ENCODE measurements around the gene OR7C1.
"Not testable (repeated sequence)": the region's sequence is repeated elsewhere in the genome, so short reads cannot be mapped to it uniquely, and the experiment has no call there.

The OR7C1 gene

DNA sequence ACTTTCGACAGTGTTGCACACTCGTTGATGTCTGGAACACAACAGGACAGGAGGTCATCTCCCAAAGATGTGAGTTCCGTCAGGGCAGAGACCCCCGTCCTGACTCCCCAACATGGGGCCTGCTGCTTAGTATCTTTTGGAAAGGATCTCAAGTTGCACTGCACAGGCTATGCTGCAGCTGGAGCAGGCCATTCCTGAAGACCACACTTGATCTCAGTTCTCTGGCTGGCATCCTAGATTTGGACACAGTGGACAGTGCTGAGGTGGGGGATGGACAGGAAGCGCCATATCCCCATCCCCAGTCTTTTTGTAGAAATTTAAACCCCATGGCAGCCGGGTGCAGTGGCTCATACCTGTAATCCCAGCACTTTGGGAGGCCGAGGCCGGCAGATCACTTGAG, 62.5 kb downstream of the OR7C1 start:
- Histone ChIP-seq H3K4me1 (no peaks in the 10 kb centered on the region), H3K27me3 (no peaks in the 10 kb centered on the region), H3K4me3 (ENCODE audit: low read depth, low read length) (no peak overlapping the region), H3K9me3 (no peaks in the 10 kb centered on the region), H3K36me3 (no peaks in the 10 kb centered on the region)
- DNase-seq: no peak
- TF ChIP-seq, protein P1, sequence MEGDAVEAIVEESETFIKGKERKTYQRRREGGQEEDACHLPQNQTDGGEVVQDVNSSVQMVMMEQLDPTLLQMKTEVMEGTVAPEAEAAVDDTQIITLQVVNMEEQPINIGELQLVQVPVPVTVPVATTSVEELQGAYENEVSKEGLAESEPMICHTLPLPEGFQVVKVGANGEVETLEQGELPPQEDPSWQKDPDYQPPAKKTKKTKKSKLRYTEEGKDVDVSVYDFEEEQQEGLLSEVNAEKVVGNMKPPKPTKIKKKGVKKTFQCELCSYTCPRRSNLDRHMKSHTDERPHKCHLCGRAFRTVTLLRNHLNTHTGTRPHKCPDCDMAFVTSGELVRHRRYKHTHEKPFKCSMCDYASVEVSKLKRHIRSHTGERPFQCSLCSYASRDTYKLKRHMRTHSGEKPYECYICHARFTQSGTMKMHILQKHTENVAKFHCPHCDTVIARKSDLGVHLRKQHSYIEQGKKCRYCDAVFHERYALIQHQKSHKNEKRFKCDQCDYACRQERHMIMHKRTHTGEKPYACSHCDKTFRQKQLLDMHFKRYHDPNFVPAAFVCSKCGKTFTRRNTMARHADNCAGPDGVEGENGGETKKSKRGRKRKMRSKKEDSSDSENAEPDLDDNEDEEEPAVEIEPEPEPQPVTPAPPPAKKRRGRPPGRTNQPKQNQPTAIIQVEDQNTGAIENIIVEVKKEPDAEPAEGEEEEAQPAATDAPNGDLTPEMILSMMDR (IDR thresholded peaks at IDR 0.05; ENCODE audit: low read depth, low read length): no peak

DNA sequence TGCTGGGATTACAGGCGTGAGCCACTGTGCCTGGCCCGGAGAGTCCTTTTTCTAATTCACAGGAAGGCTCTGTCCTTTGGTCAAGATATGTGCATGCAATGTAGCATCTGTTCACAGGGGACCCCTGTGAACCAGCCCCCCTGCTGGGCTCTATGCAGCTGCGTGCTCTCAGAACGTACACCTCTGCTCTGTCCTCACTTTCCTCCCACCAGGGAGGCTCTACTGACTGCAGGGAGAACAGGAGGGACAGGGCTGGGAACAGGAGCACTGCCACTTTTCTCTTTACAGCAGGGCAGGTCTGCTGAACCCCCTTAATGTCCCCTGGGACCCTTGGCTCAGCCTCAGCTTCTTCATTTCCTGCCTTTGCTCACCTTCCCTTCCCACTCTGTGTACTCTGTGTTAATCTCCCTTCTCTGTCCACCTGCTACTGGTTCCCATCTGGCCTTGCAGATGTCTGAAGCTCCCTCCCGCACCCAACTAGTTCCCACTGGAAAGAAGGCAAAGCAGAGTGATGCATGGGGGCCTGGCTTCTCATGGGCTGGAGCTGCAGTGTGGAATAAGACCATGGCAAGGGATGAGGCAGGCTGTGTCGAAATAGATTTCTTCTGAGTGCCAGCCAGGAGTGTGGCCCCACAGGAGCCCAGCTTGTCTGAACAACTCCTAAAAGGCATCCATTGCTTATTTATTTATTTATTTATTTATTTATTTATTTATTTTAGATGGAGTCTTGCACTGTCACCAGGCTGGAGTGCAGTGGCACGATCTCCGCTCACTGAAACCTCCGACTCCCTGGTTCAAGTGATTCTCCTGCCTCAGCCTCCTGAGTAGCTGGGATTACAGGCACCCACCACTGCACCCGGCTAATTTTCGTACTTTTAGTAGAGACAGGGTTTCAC, 63.8 kb downstream of the OR7C1 start:
- Histone ChIP-seq H3K9me3 (no peaks in the 10 kb centered on the region), H3K4me1 (no peaks in the 10 kb centered on the region), H3K36me3 (no peaks in the 10 kb centered on the region), H3K4me3 (ENCODE audit: low read depth, low read length) (no peak overlapping the region), H3K27me3 (no peaks in the 10 kb centered on the region)
- DNase-seq: no peak
- TF ChIP-seq, protein P1 (IDR thresholded peaks at IDR 0.05; ENCODE audit: low read depth, low read length): no peak

DNA sequence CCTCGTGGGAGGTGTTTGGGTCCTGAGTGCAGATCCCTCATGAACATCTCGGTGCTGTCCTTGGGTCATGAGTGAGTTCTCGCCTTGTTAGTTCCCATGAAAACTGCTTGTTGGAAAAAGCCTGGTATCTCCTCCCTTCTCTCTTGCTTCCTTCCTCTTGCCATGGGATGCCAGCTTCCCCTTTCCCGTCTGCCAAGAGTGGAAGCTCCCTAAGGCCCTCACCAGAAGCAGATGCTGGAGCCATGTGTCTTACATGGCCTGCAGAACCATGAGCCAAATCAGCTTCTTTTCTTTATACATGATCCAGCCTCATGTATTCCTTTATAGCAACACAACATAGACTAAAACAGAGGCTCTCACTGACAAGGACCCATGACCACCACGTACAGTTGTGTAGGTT, 64.8 kb downstream of the OR7C1 start:
- Histone ChIP-seq H3K36me3 (no peaks in the 10 kb centered on the region), H3K27me3 (no peaks in the 10 kb centered on the region), H3K9me3 (no peaks in the 10 kb centered on the region), H3K4me1 (no peaks in the 10 kb centered on the region), H3K4me3 (ENCODE audit: low read depth, low read length) (no peak overlapping the region)
- TF ChIP-seq, protein P1 (IDR thresholded peaks at IDR 0.05; ENCODE audit: low read depth, low read length): no peak
- no peak for DNase-seq

DNA sequence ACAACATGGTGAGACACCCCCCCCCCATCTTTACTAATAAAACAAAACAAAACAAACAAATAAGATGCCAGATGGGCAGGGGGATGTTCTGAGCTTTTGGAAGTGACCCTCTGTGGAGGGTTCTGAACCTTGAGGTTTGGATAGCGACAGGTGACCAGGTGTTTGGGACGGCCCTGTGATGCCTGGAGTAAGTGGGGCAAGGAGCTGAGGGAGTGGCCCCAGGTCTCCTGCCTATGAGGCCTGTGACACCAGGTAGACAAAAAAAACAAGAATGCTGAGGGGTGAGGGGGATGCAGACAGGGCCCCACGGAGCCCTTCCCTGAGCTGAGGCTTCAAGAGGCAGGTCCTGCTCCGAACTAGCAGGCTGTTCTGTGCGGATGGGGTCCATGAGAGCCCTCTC, 65.8 kb downstream of the OR7C1 start:
- Histone ChIP-seq H3K4me1 (no peaks in the 10 kb centered on the region), H3K36me3 (no peaks in the 10 kb centered on the region), H3K4me3 (ENCODE audit: low read depth, low read length) (no peak overlapping the region), H3K27me3 (no peaks in the 10 kb centered on the region), H3K9me3 (no peaks in the 10 kb centered on the region)
- no peak for DNase-seq
- TF ChIP-seq, protein P1 (IDR thresholded peaks at IDR 0.05; ENCODE audit: low read depth, low read length): no peak

DNA sequence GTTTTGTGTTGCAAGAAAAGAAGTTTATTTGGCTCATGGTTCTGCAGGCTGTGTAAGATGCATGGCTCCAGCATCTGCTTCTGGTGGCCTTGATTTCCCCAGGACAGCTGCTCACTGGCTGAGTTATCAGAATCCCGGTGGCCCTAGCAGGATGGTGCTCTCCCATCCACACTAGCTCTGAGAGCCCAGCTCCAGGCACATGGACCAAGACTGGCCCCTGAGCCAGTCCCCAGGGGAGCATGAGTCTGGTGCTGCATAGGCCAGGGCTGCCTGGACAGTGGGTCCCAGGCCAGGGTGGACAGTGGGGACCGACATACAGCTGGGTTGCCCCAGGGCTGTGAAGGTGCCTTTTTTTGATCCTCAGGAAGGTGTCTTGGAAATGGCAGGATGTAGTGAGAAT, 67.0 kb downstream of the OR7C1 start:
- Histone ChIP-seq H3K27me3 (no peaks in the 10 kb centered on the region), H3K36me3 (no peaks in the 10 kb centered on the region), H3K4me3 (ENCODE audit: low read depth, low read length) (no peak overlapping the region), H3K9me3 (no peaks in the 10 kb centered on the region), H3K4me1 (no peaks in the 10 kb centered on the region)
- TF ChIP-seq, protein P1 (IDR thresholded peaks at IDR 0.05; ENCODE audit: low read depth, low read length): no peak
- DNase-seq: no peak

DNA sequence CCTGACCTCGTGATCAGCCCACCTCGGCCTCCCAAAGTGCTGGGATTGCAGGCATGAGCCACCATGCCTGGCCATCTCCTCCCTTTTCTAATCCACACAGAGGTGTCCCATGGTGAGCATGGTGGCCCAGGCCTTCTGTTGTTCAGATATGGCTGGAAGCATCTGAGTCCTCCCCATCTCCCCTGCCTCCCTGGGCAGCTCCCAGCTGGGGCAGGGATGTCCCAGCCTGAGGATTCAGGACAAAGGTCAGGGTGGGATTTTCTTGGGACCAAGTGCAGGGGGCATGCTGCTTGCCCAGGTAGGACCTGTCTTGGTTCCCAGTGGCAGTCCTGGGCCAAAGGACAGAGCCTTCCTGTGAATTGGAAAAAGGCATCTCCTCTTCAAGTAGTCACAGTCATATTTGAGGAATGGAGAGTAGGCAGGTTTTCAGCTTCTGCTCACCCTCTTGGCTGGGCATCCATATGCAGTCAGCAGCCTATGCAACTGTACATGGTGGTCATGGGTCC, 67.5 kb downstream of the OR7C1 start:
- H3K36me3 ChIP-seq: no peaks in the 10 kb centered on the region

DNA sequence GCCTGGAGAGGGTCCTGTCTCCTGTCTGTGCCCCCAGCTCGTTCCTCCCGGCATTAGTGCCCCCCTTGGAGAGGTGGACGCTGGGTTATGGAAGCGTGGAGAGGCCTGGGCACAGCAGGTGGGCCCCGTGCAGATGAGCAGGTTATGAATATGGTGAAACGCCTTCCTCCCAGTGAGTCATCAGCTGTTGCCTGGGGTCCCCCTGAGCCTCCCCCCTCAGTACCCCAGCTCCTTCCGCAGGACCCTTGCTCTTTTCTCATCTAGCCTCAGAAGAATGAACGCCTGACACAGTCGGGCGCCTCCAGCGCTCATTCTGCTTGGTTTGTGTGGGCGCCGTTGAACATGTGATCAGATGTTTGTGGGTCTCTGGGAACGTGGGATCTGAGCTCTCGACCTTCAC, 69.1 kb downstream of the OR7C1 start:
- H3K27me3 ChIP-seq; H3K36me3 ChIP-seq; H3K4me1 ChIP-seq; DNase-seq; H3K4me3 ChIP-seq (ENCODE audit: low read depth, low read length); H3K9me3 ChIP-seq: not testable (repeated sequence)

More for the DNA sequence above, 67.5 kb downstream of the OR7C1 start:
- Histone ChIP-seq H3K9me3 (no peaks in the 10 kb centered on the region), H3K4me3 (ENCODE audit: low read depth, low read length) (no peak overlapping the region), H3K4me1 (no peaks in the 10 kb centered on the region), H3K27me3 (no peaks in the 10 kb centered on the region)
- DNase-seq: no peak
- TF ChIP-seq, protein P1 (IDR thresholded peaks at IDR 0.05; ENCODE audit: low read depth, low read length): no peak

DNA sequence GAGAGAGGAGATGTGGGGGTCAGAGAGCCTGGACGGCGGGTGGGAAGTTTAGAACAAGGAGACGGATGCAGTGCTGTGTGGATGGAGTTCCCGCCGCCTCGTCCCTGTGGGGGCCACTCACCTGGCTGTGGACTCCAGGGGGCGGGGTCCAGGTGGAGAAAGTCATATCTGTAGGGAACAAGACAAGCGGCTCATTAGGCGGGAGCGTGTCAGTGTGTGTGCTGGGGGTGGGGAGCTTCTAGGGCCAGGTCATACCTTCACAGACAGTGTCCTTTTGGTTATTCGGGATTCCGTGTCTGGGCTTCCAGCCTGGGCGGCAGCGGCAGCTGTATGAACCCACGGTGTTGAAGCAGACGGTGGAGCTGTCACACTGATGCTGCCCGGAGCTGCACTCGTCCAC, 69.6 kb downstream of the OR7C1 start:
- H3K9me3 ChIP-seq; DNase-seq; H3K4me1 ChIP-seq; H3K27me3 ChIP-seq; H3K4me3 ChIP-seq (ENCODE audit: low read depth, low read length); H3K36me3 ChIP-seq: not testable (repeated sequence)

Data from BE2C (cell line).